Nephron progenitor cell (in vitro differentiated cells): ENCODE measurements around the gene KCNAB2.

ENCODE experiments used
- DNase-seq: peaks from one replicate; pipeline ENCODE4 v3.0.0; 2021
- H3K27ac Mint-ChIP-seq: 2 replicates; pipeline ENCODE4 v1.8.0; 2021; ENCODE audit warnings: mild to moderate bottlenecking, moderate library complexity, mixed read lengths
- H3K27me3 Mint-ChIP-seq: 2 replicates; pipeline ENCODE4 v1.8.0; 2021; ENCODE audit warnings: mild to moderate bottlenecking, low read depth, mixed read lengths; ENCODE audit not compliant: poor library complexity
- H3K36me3 Mint-ChIP-seq: 2 replicates; pipeline ENCODE4 v1.8.0; 2021; ENCODE audit warnings: low read depth, mixed read lengths
- H3K4me1 Mint-ChIP-seq: 2 replicates; pipeline ENCODE4 v1.8.0; 2021; ENCODE audit warnings: mixed read lengths
- H3K4me3 Mint-ChIP-seq: 2 replicates; pipeline ENCODE4 v1.8.0; 2021; ENCODE audit warnings: mild to moderate bottlenecking, moderate library complexity, mixed read lengths
- H3K9me3 Mint-ChIP-seq: 2 replicates; pipeline ENCODE4 v1.8.0; 2021; ENCODE audit warnings: mild to moderate bottlenecking, moderate library complexity, mixed read lengths
- CTCF ChIP-seq: fragments of 200-600 bp; sonication (generic); IDR thresholded peaks from 2 replicates; pipeline ENCODE4 v1.5.0; 2021; ENCODE audit warnings: antibody characterized with exemption

The KCNAB2 gene

GRCh38 chr1:6121021-6121421 is 75.3 kb downstream of the KCNAB2 start:
- H3K27me3 Mint-ChIP-seq: peaks cover 16% of the 10 kb centered on the region
- no peak for TF ChIP-seq CTCF
- no peaks in the 10 kb centered on the region for H3K36me3 Mint-ChIP-seq
- H3K4me1 Mint-ChIP-seq: peaks cover 6% of the 10 kb centered on the region
- H3K27ac Mint-ChIP-seq: no peak overlapping the region
- H3K9me3 Mint-ChIP-seq: peaks cover 16% of the 10 kb centered on the region
- DNase-seq: no peak
- H3K4me3 Mint-ChIP-seq: no peak overlapping the region

- DNase-seq: no peak
- TF ChIP-seq CTCF: no peak
- no peak overlapping the region for H3K27ac Mint-ChIP-seq
- peaks cover 8% of the 10 kb centered on the region for H3K9me3 Mint-ChIP-seq
- peaks cover 9% of the 10 kb centered on the region for H3K4me1 Mint-ChIP-seq
- no peaks in the 10 kb centered on the region for H3K36me3 Mint-ChIP-seq
- H3K27me3 Mint-ChIP-seq: peaks cover 10% of the 10 kb centered on the region
- H3K4me3 Mint-ChIP-seq: no peak overlapping the region
Measured at GRCh38 chr1:6121651-6122370, 76.1 kb downstream of the KCNAB2 start.

- DNase-seq: no peak
- no peaks in the 10 kb centered on the region for H3K9me3 Mint-ChIP-seq
Measured at GRCh38 chr1:6123083-6123482, 77.4 kb downstream of the KCNAB2 start.

GRCh38 chr1:6123816-6124215 is 78.1 kb downstream of the KCNAB2 start:
- H3K9me3 Mint-ChIP-seq: no peaks in the 10 kb centered on the region
- peaks cover 13% of the 10 kb centered on the region for H3K4me1 Mint-ChIP-seq

More at GRCh38 chr1:6123083-6123482, 77.4 kb downstream of the KCNAB2 start:
- H3K4me3 Mint-ChIP-seq: no peak overlapping the region
- H3K27ac Mint-ChIP-seq: no peak overlapping the region
- no peak for TF ChIP-seq CTCF
- peaks cover 13% of the 10 kb centered on the region for H3K4me1 Mint-ChIP-seq
- H3K36me3 Mint-ChIP-seq: no peaks in the 10 kb centered on the region
- H3K27me3 Mint-ChIP-seq: peaks cover 16% of the 10 kb centered on the region

GRCh38 chr1:6124341-6124740 is 78.7 kb downstream of the KCNAB2 start:
- Mint-ChIP-seq H3K27ac (no peak overlapping the region), H3K9me3 (no peaks in the 10 kb centered on the region), H3K36me3 (no peaks in the 10 kb centered on the region), H3K27me3 (peaks cover 19% of the 10 kb centered on the region), H3K4me1 (peaks cover 13% of the 10 kb centered on the region), H3K4me3 (no peak overlapping the region)
- DNase-seq: no peak
- TF ChIP-seq CTCF: no peak

More at GRCh38 chr1:6123816-6124215, 78.1 kb downstream of the KCNAB2 start:
- Mint-ChIP-seq H3K4me3 (no peak overlapping the region), H3K36me3 (no peaks in the 10 kb centered on the region), H3K27me3 (peaks cover 17% of the 10 kb centered on the region), H3K27ac (no peak overlapping the region)
- DNase-seq: no peak
- no peak for TF ChIP-seq CTCF
